HG03354 (cell line): ENCODE results near the gene NPSR1.
"Not testable (repeated sequence)": the region's sequence is repeated elsewhere in the genome, so short reads cannot be mapped to it uniquely, and the experiment has no call there.

Source experiments
- ATAC-seq: cut with Tn5 transposase; IDR thresholded peaks from one replicate; pipeline ENCODE4 v1.9.1; 2021; ENCODE audit warnings: mild to moderate bottlenecking; ENCODE audit not compliant: unreplicated experiment, poor library complexity, severe bottlenecking

Gene NPSR1

DNA sequence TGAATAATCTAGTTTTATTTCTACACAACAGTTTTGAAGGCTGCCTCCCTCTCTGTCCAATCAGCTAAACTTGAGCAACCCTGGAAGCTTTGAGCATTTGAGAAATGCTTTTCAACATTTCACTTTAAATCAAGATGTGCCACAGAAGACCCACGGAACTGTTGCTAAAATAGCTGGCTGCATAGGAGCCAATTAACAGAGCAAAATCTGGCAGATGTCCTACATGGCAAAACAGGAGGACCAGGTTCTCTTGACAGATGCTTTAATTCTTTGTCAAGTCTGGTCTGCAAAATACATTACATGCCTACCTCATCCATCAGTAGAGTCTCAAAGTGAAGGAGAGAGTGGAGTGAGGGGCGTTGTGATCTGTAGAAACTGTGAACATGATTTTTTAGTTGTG lies 193.4 kb downstream of the NPSR1 start:
- ATAC-seq, result no peak

DNA sequence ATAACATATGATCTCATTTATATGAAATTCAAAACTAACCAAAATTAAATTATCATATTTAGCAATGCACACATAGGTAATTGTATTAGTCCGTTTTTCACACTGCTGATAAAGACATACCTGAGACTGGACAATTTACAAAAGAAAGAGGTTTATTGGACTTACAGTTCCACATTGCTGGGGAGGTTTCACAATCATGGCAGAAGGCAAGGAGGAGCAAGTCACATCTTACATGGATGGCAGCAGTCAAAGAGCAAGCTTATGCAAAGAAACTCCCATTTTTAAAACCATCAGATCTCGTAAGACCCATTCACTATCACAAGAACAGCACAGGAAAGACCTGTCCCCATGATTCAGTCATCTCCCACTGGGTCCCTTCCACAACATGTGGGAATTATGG lies 200.4 kb downstream of the NPSR1 start:
- ATAC-seq, result not testable (repeated sequence)

DNA sequence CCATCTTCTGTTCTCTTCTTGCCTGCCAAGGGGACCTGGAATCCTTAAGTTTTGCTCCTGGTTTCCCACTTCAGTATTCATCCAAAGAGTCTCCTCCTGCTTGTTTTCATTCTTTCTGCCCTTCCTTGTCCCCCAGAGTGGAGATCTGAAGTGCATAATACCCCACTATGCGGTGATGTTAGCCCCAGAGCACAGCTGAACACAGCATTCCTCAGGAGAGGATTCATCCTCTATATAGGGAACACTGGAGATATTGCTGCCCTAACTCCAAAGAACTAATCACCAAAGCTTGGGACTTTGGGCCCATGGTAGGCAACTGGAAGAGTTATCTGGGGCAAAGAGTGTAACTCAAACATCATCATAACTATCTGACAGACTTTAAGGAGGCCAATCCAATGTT lies 201.3 kb downstream of the NPSR1 start:
- ATAC-seq, result not testable (repeated sequence)

- not testable (repeated sequence) for ATAC-seq
Measured at GRCh38 chr7:34866222-34866621, 208.2 kb downstream of the NPSR1 start.

- not testable (repeated sequence) for ATAC-seq
Measured at GRCh38 chr7:34867341-34867740, 209.3 kb downstream of the NPSR1 start.

DNA sequence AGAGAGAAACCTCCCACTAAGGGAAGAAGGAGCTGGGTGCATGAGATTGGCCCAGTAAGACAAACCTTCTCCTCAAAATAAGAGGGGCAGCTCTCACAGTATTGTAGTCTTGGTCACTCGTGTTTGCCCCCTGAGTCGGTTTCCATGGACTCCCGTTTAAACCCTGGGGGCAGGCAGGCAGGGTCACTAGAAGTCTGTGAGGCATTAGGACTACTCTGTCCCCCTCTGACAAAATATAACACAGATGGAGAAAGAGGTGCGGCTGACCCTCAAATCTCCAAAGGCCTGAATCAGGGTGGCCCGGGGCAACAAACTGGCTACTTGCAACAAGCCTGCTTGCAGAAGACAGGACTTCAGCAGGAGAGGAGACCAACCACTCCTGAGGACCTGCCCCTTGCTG lies 210.6 kb downstream of the NPSR1 start:
- ATAC-seq, result not testable (repeated sequence)

- ATAC-seq, result no peak
Measured at GRCh38 chr7:34869057-34869456, 211.0 kb downstream of the NPSR1 start.

DNA sequence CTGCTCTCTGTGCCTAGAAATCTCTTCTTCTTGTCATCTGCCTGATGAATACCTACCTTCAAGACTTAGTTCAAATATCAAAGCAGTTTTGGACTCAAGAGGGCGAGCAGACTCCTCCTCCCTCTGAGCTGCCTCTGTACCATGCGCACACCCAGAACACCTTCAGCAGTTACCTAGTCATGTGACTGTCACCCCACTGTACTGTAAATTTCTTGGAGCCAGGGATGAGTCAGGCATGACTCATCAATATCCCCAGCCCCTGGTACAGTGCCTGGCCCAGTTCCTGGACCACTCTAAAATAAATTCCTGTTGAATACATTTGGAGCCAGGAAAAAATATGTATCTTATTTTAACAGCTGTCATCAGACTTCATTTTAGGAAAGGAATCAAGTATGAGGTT lies 212.0 kb downstream of the NPSR1 start:
- ATAC-seq, result not testable (repeated sequence)

GRCh38 chr7:34874329-34874728 lies 216.3 kb downstream of the NPSR1 start:
- not testable (repeated sequence) for ATAC-seq

GRCh38 chr7:34875481-34875880 lies 217.5 kb downstream of the NPSR1 start:
- no peak for ATAC-seq

GRCh38 chr7:34878944-34879735 lies 221.1 kb downstream of the NPSR1 start:
- ATAC-seq, result not testable (repeated sequence)

DNA sequence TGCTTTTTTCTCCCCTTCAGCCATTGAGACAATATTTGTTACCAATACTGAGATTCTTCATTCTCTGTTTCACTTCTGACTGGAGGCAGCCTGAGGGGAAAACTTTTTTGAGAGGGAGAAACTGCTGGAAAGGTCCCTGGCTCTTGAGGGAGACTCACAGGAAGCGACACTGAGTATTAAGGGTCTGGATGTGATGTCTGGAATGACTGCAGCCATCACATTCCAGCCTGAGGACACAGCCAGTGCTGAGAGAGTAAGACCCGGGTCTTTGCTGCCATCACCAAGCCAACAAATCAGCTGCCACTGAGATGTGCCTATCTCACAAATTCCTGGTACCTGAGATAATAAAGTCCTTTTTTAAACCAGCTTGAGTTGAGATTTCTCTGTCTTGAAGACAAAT lies 221.9 kb downstream of the NPSR1 start:
- ATAC-seq, result no peak

- ATAC-seq, result not testable (repeated sequence)
Measured at GRCh38 chr7:34883855-34884254, 225.8 kb downstream of the NPSR1 start.

DNA sequence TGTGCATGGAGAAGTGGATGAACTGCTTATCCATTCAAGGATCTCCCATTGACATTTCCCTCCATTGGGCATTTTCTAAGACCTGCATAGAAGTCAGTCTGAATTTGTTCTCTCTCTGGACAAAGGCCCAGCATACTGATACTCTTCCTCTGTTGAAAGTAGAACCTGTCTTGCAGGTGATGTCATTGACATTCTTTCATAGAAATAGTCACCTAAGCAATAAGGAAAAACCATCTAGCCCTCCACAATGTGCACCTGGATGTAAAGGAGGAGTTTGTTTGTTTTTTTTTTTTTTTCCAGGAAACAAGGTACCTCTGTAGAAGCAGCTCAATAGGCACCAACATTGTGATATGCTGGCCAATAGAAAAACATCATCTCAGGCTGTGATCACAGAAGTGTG lies 228.8 kb downstream of the NPSR1 start:
- no peak for ATAC-seq

DNA sequence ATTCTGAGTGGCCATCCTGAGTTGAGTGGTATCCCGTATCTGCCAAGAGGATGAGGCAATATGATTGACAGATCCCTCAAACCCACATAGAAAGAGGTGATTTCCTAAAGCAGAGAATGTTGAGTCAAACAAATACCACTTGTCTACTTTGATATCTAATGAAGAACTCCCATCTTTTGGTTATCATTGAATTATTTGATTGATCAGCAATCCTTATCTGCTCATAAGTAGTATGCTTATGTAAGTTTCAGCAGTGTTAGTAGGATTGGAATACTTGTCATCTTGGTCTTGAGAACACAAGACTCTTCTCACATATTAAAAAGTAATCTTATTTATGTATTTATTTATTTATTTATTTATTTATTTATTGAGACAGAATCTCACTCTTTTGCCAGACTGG lies 231.9 kb downstream of the NPSR1 start:
- ATAC-seq, result no peak

DNA sequence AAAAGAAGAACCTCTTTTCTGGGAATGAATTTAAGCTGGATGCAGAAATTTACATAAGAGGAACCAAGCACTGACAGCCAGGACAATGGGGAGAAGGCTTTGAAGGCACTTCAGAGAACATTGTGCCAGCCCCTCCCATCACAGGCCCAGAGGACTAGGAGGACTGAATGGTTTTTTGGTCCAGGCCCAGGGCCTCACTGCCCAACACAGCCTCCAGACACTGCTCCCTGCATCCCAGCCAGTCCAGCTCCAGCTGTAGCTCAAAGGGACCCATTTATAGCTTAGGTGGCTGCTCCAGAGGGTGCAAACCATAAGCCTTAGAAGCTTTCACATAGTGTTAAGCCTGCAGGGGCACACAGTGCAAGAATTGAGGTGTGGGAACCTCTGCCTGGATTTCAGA lies 237.2 kb downstream of the NPSR1 start:
- no peak for ATAC-seq
